NCI-H1436 (cell line): ENCODE results near the gene COL9A3.

Source experiments
- DNase-seq: peaks from one replicate; lab custom pipeline; 2025; lab: John Stamatoyannopoulos, UW

Gene COL9A3

DNA sequence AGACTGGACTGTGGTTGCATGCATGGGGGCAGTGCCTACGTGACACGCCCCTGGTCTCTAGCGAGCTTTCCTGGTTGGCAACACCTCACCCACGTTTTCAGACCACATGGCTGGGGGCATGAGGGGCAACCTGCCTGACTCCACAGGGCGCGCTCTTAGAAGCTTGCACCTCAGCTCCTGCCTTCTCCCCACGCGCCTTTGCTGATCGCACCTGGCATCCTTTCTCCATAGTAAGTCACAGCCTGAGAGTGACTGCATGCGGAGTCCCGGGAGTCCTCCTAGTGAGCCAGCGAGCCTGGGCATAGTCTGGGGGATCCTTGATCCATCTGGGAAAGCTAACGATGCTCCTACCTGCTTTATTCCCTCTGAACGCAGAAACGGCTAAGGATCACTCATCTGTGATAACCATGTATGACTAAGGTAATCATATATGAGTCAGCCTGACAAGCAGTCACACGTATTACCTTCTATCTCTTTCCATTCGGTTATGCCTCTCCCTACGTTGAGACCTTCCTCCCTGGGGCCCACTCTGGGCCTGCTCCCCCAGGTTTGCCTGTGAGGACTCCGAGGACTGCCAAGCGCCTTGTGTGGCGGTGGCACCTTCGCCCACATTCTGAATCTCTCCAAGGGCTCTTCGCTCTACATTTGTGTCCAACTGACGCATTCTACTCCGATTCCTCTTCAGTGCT is 40.2 kb downstream of the COL9A3 start:
- peak; percentile 21 for DNase-seq

DNA sequence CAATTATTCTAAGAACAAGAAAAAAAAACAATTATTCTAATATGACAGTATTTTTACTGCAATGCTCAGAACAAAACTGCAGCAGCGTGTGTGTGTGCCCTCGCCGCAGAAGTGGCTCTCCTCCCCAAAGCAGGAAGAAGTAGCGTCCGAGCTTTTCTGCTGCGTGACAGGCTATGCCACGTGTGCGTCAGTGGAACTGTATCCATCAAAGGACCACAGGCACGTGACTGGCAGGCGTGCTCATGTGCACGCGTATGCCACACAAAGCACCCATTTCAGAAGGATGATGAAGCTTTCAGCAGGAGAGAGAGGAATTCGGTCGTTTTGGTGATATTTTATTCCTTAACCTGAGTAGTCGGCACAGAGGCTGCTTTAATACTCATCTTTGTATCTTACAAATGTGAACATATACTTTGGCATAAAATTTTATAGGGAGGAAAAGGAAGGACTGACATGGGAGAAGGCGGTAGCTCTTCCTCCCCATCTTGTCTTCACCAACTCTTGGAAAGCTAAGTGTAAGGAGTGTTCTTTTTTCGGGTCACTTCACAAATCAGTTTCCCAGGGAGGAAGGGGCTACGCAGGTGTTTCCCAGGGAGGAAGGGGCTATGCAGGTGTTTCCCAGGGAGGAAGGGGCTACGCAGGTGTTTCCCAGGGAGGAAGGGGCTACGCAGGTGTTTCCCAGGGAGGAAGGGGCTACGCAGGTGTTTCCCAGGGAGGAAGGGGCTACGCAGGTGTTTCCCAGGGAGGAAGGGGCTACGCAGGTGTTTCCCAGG is 41.4 kb downstream of the COL9A3 start:
- DNase-seq, result no peak

DNA sequence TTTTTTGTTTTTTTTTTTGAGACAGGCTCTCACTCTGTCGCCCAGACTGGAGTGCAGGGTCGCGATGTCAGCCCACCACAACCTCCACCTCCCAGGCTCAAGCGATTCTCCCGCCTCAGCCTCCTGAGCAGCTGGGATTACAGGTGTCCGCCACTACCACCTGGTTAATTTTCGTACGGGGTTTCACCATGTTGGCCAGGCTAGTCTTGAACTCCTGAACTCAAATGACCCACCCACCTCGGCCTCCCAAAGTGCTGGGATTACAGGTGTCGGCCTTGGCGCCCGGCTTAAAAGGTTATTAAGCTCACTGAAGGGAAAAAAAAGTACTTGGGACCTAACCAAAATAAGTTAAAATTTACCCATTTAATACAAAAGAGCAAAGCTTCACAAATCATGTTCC is 42.9 kb downstream of the COL9A3 start:
- DNase-seq, result no peak

DNA sequence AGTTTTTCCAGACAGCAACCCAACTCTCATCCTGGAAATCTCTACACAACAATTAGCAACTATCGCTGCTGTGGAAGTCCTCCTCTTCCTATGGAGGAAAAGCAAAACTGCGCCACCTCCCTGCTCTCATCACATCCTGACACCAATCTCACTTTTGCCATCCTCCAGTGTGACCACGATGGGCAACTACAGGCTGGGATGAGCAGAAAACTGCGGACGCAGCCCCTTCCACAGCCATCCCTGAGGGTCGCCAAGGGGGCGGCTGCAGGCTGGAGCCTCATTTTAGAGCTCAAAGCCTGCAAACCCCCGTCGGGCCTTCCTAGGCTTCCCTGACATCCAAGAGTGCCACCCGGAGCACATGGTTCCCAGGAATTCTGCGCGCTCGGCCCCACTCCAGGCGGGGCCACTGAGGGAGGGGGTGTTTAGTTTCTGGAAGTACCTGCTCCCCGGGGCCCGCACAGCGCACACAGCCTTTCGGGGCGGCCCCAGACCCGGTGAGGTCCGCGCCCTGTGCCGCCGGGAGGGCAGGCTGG is 43.6 kb downstream of the COL9A3 start:
- no peak for DNase-seq

DNA sequence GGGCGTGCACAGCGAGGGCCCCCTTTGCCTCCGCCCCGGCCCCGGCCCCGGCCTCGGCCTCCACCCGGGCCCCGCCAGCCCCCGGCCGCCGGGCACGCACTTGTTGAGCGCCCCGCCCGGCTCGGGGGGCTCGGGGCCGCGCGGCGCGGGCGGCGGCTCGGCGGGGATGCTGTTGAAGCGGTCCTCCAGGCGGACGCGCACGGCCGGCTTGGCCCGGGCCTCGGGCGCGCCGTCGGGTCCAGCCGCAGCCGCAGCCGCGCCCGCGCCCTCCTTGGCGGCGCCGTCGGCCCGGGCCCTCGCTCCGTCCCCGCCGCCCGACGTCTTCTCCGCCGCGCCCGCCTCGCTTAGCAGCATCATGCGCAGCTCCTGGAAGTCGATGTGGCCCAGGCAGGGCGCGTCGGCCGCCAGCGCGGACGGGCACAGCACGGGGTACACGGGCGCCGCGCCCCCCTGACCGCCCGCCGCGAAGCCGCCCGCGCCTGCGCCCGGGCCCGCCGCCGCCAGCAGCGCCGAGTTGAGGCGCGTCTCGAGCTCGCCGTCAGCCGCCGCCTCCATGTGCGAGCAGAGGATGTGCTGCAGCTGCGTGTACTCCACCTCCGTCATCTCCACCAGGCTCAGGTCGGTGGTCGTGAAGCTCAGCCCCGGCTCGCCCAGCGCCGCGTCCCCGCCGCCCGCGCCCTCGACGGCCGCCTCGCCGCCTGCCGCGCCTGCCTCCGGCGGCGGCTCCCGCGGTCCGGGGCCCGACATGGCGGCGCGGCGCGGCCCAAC is 44.3 kb downstream of the COL9A3 start:
- peak; percentile 6 for DNase-seq

DNA sequence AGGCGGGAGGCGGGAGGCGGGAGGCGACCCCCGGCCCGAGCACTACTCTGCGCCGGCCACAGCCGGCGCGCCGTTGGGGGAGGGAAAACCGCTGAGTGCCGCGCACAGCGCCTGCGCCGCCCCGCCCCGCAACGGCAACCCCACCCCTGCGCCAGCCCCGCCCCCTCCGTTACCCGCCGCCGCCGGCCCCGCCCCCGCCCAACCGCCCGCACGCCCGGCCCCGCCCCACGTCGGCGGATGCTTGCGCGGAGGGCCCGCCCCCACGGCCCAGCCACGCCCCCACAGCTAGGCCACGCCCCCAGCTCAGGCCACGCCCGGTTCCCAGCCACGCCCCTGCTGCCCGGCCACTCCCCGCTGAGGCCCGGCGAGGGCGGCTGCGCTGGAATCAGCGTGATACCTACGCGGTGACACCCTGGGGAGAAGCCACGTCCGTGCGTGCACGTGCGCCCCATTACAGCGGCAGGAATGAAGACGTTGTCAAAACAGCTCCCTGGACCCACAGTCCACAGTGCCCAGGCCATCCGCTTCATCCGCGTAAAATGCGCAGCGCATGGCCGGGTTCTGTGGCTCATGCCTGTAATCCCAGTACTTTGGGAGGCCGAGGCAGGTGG is 45.0 kb downstream of the COL9A3 start, which contains the start of gene TCFL5:
TCFL5 (minus strand) TSS at position 97 of the 611 bp plus-strand sequence. CDS start 152 bp downstream, outside the sequence.
- DNase-seq, result peak; percentile 87

DNA sequence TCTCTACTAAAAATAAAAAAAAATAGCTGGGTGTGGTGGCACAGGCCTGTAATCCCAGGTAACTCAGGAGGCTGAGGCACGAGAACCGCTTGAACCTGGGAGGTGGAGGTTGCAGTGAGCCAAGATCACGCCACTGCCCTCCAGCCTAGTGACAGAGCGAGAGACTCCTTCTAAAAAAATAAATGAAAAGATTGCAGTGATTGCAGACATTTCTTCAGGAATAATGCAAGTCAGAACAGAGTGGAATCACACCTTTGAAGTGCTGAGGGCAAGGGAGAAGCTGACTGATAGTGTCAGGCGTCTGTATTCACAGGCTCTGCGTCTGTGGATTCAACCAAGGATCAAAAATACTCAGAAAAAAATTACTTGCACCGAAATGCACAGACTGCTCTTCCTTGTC is 47.4 kb downstream of the COL9A3 start:
- no peak for DNase-seq

DNA sequence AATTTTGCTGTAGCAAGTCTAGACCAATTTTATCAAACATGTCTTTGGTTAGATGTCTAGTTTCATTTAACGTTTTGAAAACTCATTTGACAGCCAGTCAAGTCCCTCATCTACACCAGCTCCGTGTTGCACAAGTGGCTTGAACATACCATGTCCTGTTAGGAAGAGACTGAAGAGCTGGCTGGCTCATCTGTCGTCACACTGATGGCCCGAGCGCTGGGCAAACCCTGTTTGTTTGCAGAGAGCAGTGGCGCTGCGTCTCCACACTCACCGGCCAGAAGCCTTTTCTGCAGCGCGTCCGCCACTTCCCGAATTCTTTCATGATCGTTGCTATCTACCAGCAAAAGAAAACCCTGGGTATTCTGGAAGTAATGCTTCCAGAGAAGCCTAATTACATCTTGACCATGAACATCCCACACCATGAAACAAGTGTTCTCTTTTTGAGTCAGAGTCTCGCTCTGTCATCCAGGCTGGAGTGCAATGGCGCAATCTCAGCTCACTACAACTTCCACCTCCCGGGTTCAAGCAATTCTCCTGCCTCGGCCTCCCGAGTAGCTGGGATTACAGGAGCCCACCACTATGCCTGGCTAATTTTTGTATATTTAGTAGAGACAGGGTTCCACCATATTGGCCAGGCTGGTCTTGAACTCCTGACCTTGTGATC is 55.5 kb downstream of the COL9A3 start:
- DNase-seq, result no peak

DNA sequence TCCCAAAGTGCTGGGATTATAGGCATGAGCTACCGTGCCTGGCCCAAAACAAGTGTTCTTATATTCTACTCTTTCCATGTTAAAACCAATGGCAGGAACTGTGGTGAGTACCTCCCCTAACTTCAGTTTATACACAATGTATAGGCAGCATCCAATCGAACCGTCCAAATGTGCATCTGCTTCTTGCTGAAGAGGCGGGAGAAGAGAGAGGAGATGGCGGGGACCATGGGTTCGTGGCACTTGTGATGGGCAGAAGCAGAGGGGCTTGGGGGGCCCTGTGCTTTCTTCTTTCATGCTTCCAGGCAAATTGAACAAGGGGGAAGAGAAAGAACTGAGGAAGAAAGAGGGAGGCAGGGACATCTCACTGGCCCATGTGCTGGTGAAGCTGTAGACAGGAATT is 56.0 kb downstream of the COL9A3 start:
- DNase-seq, result no peak

DNA sequence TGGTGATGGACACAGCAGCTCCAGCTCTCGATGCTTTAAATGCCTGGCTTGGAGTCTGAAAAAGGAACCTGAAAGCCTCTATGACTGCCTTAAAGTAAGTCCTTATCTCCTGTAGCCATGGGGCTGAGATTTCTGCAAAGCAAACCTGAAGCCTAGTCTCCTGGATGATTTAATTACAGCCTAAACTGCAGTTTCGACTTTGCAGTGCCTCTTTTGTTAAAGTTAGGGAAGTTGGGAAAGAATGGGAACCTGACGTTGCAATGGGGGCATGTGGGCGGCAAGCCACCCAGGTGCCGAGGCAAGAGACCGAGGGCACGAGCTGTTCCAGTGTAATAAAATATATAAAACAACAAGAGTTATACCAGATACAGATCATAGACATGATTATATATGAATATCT is 56.4 kb downstream of the COL9A3 start:
- no peak for DNase-seq

DNA sequence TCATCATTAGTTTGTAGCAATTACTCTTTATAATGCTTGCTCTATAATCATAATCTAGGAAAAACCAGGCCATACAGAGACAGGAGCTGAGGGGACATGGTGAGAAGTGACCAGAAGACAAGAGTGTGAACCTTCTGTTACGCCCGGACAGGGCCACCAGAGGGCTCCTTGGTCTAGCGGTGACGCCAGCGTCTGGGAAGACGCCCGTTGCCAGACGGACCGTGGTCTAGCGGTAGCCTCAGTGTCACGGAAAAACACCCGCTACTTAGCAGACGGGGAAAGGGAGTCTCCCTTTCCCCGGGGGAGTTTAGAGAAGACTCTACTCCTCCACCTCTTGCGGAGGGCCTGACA is 56.8 kb downstream of the COL9A3 start:
- DNase-seq, result peak; percentile 2

DNA sequence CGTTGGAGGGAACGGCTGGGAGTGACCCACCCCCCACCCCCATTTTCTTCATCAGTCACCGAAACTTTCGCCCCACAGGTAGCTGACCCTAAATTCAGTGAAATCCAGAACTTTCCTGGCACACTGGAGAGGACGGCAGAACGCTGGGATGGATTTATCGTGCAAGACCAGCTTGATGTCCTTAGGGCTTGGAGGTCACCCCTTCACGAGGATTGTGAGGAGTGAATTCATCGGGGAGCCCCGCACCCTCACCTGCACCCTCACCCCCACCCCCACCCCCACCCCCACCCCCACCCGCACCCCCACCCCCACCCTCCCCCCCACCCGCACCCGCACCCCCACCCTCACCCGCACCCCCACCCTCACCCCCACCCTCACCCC is 58.1 kb downstream of the COL9A3 start:
- DNase-seq, result no peak

DNA sequence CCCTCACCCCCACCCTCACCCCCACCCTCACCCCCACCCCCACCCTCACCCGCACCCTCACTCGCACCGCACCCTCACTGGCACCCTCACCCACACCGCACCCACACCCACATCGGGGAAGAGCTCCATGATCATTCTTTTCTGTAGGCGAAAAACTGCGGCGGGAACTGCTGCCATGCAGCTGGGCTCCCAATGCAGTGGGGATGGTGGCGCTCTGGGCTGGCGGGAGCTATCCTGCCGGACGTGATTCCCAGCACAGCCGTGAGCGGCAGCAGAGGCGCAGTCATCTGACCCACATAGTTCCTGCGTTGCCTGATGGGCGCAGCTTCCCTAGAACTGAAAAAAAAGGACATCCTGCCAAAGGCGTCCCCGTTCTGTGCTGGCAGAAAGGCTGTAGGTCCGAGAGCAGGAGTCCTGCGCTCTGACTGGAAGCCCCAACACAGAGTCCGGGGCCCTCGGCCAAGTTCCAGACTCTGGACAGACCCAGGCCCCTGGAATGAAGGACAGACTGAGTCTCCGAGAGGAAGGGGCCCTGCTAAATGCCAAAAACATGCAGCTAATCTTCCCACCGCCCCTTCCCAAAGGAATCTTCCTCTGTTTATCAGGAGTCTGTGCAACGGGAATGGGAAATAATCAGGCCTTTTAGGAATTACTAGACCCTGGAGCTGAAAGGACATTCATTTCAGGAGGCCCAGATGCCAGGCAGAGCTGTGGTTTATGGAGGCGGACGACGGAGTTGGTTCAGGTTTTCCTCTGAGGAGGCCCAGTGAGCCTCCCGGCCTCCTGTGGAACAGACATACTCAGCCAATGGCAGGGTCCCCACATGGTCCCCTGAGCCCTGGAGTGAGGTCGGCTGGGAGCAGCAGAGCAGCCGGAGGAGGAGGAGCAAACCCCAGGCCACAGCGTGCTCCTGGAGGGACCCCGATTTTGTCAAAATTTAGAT is 58.8 kb downstream of the COL9A3 start:
- DNase-seq, result peak; percentile 63

DNA sequence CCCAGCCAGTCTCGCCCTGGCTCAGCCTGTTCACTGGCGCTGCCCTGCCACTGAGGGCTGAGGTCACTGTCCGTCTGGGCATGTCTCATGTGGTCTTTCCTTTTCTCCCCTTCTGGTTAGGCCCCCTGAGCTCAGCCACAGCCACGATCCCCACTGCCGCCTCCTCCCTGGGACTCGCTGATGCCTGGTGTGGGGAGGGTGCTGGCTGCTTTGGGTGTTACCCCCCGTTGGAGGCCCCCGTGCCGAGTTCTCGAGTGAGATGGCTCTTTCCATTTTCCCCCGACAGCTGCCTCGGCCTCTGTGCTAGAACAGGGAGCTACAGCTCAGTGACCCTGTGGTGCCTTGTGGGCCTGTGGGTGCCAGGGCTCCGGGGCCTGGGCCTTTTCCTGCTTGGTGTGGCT is 59.7 kb downstream of the COL9A3 start:
- no peak for DNase-seq

DNA sequence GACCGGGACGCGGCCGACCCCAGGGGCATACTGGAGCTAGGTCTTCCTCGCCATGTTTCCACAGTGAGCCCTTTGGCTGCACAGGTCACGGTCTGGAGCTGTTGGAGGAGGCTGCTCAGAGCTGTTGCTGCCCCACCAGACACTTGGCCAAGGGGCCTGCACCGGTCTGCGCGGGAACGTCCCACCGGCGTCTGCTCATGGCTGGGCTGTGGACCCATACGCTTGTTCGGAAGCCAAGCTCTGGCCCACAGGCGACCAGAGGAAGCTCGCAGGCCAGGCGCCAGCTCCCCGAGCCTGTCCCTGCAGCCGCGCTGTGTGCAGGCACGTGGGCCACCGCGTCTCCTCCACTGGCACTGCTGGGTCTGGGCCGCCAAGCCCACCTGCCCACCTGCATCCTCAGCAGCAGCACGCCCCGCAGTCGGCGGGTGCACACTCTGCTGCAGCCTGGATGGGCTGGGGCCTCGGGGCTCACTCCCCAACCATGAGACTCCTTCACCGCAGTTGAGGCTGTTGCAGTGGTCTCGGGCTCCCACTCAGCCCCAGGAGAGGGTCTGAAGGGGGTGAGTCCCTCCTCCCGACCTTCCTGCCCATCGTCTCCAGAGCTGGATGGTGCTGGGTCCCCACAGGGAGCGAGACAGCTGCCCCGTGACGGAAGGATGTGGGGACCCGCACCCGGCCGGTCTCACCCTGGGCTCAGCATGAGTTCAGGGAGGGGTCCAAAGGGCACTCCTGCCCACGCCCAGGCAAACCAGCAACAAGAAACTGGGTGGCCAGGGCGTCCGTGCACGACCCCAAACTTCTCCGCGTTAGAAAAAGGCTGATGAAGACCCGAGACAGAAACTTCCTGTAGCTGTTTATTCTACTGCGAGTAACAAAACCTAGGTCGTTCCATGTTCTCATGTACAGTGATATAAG is 60.3 kb downstream of the COL9A3 start:
- no peak for DNase-seq

DNA sequence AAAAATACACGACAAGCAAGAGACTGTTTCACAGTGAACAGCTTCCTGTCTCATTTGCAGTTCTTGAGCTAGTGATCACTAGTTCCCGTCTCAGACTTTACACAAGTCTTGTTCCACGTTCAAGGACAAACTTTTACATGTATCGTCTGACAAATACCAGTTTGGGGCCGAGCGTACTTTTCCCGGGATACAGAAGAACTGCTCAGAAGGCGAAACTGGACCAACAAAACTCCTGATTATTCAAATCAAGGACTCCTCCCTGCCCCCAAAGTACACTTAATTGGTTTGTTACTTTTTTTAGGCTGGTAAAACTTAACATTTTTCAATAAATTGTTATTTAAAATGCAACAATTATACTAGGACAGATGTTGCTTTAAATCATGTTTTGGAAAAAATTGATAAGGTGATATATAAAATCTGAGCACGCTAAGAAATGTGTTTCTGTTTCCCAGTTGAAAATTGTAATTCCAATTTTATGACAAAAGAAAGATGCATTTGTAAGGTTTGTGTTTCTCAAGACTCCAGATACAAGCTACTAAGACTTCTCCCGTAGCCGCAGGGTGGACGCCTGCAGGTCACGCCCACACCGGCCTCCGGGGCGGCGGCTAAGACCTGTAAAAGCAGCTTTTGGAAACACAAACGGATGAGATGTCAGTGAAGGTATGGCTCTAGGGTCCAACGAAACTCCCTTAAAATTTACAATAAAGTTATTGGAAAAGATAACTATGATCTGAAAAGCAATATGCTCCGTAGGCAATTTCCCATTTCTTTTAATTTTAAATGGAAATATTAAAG is 61.6 kb downstream of the COL9A3 start:
- DNase-seq, result no peak

DNA sequence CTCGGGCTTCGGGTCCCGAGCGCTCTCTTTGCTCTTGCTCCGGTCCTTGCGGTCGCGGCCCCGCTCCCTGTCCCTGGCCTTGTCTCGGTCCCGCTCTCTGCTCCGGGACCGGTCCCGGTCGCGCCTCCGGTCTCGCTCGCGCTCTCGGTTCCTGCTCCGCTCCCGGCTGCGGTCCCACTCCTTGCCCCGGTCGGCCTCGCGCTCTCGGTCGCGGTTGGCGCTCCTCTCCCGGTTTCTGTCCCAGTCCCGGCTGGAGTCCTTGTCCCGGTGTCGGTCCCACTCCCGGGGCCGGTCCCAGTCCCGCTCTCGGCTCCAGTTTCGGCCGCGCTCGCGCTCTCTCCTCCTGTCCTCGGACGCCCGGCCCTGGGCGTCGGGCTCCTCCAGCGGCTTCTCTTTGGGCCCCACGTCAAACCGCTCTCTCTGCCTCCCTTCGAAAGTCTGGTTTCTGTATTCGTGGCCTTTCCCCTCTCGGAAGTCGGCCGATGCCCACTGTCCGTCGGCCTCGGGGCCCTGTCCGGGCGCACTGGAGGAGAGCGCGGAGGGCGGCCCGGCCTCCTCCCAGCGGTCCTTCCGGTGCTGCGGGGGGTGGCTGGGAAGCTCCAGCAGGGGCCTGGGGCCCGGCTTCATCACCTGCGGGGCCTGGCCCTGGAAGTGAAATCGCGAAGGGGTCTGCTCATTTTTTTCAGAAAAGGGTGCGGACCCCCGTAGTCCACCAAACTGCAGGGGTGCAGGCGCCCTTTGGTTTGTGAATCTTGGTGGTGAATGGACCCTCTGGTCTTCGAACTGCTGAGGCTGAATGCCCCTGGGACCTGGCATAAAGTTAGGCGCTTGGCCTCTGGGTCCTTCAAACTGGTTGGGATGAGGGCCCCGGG is 62.7 kb downstream of the COL9A3 start:
- DNase-seq, result no peak
